Lower lobe of right lung (tissue), 2 donors: ENCODE measurements around the gene LRP1B. TPM values are rescaled to one million over a fixed set of nuclear protein-coding genes. Genes with fewer than 3 reads are reported as not detected.

Source experiments
- ATAC-seq, 2 donors: fragments of 200-7000 bp; cut with Tn5 transposase; one replicate each; pipeline ENCODE4 v1.9.1; 2020 to 2022; ENCODE audit warnings: mild to moderate bottlenecking in 2 of 2, moderate library complexity in 2 of 2
- DNase-seq: peaks from one replicate; pipeline ENCODE4 v3.0.0-alpha.2; 2020
- H3K27ac ChIP-seq: fragments of 200-600 bp; one replicate; pipeline ENCODE4 v1.8.0; 2022
- H3K27me3 ChIP-seq: fragments of 200-600 bp; one replicate; pipeline ENCODE4 v1.8.0; 2022; ENCODE audit warnings: low read depth
- H3K36me3 ChIP-seq: fragments of 200-600 bp; one replicate; pipeline ENCODE4 v1.8.0; 2022; ENCODE audit warnings: mild to moderate bottlenecking
- H3K4me1 ChIP-seq: fragments of 200-600 bp; one replicate; pipeline ENCODE4 v1.8.0; 2022
- H3K4me3 ChIP-seq: fragments of 200-600 bp; one replicate; pipeline ENCODE4 v1.8.0; 2022; ENCODE audit warnings: mild to moderate bottlenecking
- H3K9me3 ChIP-seq: fragments of 200-600 bp; one replicate; pipeline ENCODE4 v1.8.0; 2022
- CTCF ChIP-seq: fragments of 200-600 bp; IDR thresholded peaks from one replicate; pipeline ENCODE4 v1.8.0; 2022; ENCODE audit warnings: antibody characterized with exemption, mild to moderate bottlenecking
- intact Hi-C: fragments of 100-400 bp; cut with DNase I; formaldehyde crosslinking; loops from one replicate; pipeline ENCODE4 v1.11.0; 2022
- total RNA-seq: library from RNA; stranded (reverse); fragmentation: NEBNext Ultra II Directional; extraction: Animal tissue kit (Norgen Biotek cat#: 25700); gene quantifications from one replicate; pipeline ENCODE4 v1.2.1, GENCODE V29; 2021
- donor health status: DM: no; HTN: yes; CAD: no; lungs with severe emphysema.

The LRP1B gene
- total RNA-seq, 1 donor from 2014 or later: 0.09 TPM

GRCh38 chr2:140737006-140737405 is 1393.8 kb downstream of the LRP1B start:
- Histone ChIP-seq H3K27ac (no peak overlapping the region), H3K4me1 (no peaks in the 10 kb centered on the region), H3K9me3 (no peaks in the 10 kb centered on the region), H3K4me3 (no peak overlapping the region), H3K36me3 (no peaks in the 10 kb centered on the region), H3K27me3 (no peaks in the 10 kb centered on the region)
- TF ChIP-seq CTCF: no peak
- intact Hi-C loops: no loop called here
- DNase-seq (no peak), ATAC-seq (no peak)

GRCh38 chr2:140734992-140735391 is 1395.8 kb downstream of the LRP1B start:
- H3K36me3 ChIP-seq: no peaks in the 10 kb centered on the region
- DNase-seq (no peak), ATAC-seq (no peak)
- no peaks in the 10 kb centered on the region for H3K9me3 ChIP-seq
- no peak overlapping the region for H3K4me3 ChIP-seq
- no peak overlapping the region for H3K27ac ChIP-seq
- H3K4me1 ChIP-seq: no peaks in the 10 kb centered on the region
- intact Hi-C loops: no loop called here
- H3K27me3 ChIP-seq: no peaks in the 10 kb centered on the region
- TF ChIP-seq CTCF: no peak

- no peak overlapping the region for H3K4me3 ChIP-seq
- H3K4me1 ChIP-seq: no peaks in the 10 kb centered on the region
- no peaks in the 10 kb centered on the region for H3K36me3 ChIP-seq
- no peak for DNase-seq
- ATAC-seq: no peak
- no peak overlapping the region for H3K27ac ChIP-seq
- intact Hi-C loops: no loop called here
- H3K9me3 ChIP-seq: no peaks in the 10 kb centered on the region
- TF ChIP-seq CTCF: no peak
- H3K27me3 ChIP-seq: no peaks in the 10 kb centered on the region
Measured at GRCh38 chr2:140718999-140719398, 1411.8 kb downstream of the LRP1B start.

GRCh38 chr2:140717481-140717880 is 1413.3 kb downstream of the LRP1B start:
- no peaks in the 10 kb centered on the region for H3K4me1 ChIP-seq
- H3K27me3 ChIP-seq: no peaks in the 10 kb centered on the region
- no peak overlapping the region for H3K4me3 ChIP-seq
- TF ChIP-seq CTCF: no peak
- no peak overlapping the region for H3K27ac ChIP-seq
- H3K9me3 ChIP-seq: no peaks in the 10 kb centered on the region
- ATAC-seq (no peak), DNase-seq (no peak)
- intact Hi-C loops: no loop called here
- no peaks in the 10 kb centered on the region for H3K36me3 ChIP-seq

- H3K36me3 ChIP-seq: no peaks in the 10 kb centered on the region
- intact Hi-C loops: no loop called here
- DNase-seq (no peak), ATAC-seq (no peak)
- H3K27me3 ChIP-seq: no peaks in the 10 kb centered on the region
- H3K9me3 ChIP-seq: no peaks in the 10 kb centered on the region
- no peak for TF ChIP-seq CTCF
- H3K4me3 ChIP-seq: no peak overlapping the region
- H3K27ac ChIP-seq: no peak overlapping the region
- H3K4me1 ChIP-seq: no peaks in the 10 kb centered on the region
Measured at GRCh38 chr2:140714586-140714985, 1416.2 kb downstream of the LRP1B start.

GRCh38 chr2:140711867-140712266 is 1418.9 kb downstream of the LRP1B start:
- TF ChIP-seq CTCF: no peak
- intact Hi-C loops: no loop called here
- Histone ChIP-seq H3K36me3 (no peaks in the 10 kb centered on the region), H3K27ac (no peak overlapping the region), H3K4me3 (no peak overlapping the region), H3K27me3 (no peaks in the 10 kb centered on the region), H3K4me1 (no peaks in the 10 kb centered on the region), H3K9me3 (no peaks in the 10 kb centered on the region)
- ATAC-seq (no peak), DNase-seq (no peak)
